GM12872 (cell line): ENCODE results near the gene ZP1.

Source experiments
- CTCF ChIP-seq: IDR thresholded peaks from 3 replicates; pipeline ENCODE4 v1.5.1; 2011; ENCODE audit warnings: low read depth, mild to moderate bottlenecking, low read length, moderate library complexity; ENCODE audit not compliant: insufficient read depth

ZP1 gene

GRCh38 chr11:60847896-60848295 is 19.4 kb upstream of the ZP1 start:
- TF ChIP-seq CTCF, result no peak

- no peak for TF ChIP-seq CTCF
These were observed 18.6 kb upstream of the ZP1 start for GRCh38 chr11:60848714-60849151.

GRCh38 chr11:60849641-60850520 is 17.5 kb upstream of the ZP1 start:
- TF ChIP-seq CTCF, result no peak

DNA sequence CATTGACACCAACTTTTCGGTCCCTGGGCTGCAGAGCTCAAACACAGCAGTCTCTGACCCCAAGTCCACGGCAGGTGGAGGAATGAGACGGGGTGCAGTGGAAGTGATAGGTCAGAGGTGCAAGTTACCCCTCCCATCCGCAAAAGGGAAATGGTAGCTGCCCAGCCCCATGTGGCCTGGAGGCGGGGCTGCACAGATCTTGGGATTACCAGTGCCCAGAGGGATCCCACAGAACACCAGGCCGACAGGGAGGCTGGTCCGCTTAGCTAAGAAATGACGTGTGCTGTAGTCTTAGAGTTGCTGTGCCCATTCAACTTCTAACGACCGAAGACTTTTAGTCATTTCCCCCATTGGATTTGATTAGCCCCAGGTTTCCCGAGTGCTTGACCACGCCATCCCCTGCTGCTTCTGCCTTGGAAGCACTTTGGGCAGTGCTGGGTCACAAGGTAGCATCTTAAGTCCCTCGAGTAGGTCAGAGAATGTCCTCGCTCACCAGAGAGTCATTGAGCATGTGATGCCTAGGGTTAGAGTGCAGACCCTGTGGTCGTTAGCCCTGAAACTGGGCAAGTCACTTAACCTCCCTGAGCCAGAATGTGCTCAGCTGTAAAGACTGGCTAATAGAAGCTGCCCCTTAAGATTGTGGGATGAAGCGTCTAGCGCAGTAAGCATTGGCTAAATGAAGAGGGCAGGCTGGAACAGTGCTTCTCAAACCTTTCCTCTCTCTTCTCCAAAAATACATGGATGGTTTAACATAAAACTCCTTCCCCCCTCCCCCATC is 15.8 kb upstream of the ZP1 start:
- TF ChIP-seq CTCF, result no peak

DNA sequence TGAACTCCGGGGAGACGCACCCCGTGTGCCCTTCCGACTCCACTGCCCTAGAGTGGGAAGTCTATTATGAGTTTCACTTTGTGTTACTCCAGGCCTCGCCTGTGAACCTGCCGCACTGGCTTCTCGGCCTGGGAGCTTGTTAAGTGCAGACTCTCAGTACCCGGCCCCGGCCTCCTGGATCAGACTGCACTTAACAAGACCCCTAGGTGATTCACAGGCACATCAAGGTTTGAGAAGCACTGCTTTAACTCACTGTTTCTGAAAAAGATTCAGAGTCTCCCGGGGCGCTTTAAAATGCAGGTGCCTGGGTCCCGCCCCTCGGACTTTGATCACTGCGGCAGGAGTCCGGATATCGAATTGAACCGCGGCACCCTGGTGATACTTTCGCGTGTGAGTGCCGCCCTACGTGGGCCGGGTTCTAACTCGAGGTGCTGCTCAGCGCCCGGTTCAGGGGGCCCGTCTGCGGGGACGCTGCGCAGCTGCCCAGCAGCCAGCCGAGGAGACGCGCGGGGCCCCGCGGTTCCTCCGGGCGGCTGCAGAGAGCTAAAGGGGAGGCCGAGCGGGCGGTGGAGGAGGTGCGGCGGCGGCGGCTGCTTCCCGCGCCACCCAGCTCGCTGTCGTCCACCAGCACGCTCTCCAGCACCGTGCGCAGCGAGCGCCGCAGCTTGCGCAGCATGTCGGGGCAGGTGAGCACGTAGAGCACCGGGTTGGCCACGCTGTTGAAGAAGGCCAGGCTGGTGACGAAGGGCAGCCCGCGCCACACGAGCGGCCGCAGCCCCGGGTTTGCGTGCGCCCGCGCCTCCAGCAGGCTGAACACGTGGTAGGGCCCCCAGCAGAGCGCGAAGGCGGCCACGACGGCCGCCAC is 15.0 kb upstream of the ZP1 start:
- TF ChIP-seq CTCF, result no peak

DNA sequence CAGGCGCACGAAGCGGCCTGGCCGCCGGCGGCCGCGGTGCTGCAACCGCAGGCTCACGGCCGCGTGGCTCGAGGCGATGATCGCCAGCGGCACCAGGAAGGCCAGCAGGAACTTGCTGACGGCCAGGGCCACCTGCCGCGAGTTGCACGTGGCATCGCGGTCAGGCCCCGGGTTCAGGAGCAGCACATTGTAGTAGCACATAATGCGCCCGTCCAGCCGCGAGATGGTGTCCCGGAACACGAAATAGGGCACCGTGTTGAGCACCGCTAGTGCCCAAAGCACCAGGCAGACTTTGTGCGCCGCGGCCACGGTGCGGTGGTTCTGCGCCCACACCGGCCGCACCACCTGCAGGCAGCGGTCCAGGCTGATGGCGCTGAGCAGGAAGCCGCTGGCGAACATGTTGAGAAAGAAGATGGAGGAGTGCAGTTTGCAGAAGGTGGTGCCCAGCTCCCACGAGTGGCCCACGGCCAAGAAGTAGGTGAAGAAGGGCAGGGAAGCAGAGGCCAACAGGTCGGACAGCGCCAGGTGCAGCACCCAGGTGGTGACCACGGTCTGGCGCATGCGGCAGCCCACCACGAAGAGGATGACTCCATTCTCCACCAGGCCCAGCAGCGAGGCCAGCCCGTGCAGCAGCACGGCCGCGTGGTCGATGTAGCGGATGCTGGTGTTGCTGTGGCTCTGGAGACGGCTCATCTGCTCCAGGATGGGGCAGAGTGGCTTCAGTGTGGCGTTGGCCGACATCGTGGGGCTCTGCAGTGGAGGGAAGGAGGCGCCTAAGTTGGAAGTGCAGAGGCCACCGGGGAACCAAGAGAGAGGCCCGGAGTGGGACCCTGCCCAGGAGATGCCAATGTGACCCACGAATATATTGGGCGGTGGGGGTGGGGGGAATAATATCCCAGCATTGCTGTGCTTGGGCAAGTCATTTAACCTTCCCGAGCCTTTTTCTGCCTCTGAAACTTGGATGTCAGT is 14.1 kb upstream of the ZP1 start:
- no peak for TF ChIP-seq CTCF
